H54 (cell line): Measurements from ENCODE around the gene GTF3C4.
A peak's percentile ranks its signal among the peaks of the same experiment; 100 is the strongest.

Experiments
- DNase-seq: peaks from one replicate; pipeline ENCODE4 v3.0.0; 2011; ENCODE audit warnings: low spot score, mixed read lengths; ENCODE audit not compliant: insufficient read length
- FAIRE-seq: peaks from 3 replicates; lab custom pipeline; 2011; peaks lifted over from hg19 to GRCh38; lab: Jason Lieb, UNC
- POLR2A ChIP-seq: IDR thresholded peaks from 2 replicates; pipeline ENCODE4 v1.6.1; 2011; ENCODE audit warnings: low read depth, mild to moderate bottlenecking, low read length

Gene GTF3C4

DNA sequence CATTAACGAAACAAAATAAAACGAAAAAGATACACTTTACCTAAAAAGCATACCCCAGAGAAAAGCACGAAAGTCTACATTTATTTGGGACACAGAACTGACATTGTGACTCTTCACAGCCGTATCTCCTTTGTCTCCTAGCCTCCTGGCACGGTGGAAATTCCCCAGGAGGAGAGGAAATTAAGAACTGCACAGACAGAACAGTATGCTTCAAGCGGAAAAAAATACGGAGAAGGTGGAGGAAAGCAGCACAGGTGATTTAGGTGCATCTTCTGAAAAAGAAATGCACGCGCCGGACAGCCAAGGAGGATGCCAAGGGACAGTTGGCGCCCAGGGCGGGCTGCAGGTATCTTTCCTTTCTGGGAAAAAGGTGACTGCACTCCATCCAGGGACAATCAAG is 32.5 kb upstream of the GTF3C4 start:
- DNase-seq (no peak), FAIRE-seq (no peak)
- no peak for TF ChIP-seq POLR2A

DNA sequence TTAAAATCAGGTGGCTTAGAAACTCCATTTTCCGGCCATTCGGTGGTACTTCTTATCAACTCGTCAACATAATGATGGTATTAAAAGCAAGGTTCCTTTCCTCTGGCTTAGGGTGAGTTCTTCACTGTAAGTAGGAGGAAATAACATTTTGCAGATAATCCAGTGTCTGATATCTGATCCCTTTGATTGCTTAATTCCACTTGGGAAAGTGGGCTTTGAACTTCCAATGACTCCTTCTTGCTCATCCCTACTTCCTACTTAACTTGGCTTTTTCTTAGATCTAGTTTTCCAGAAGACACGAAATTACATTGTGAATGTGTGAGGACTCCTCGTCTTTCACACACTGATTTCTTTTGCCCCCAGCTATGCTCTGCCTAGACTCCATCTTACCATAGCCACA is 32.0 kb upstream of the GTF3C4 start:
- no peak for FAIRE-seq
- no peak for TF ChIP-seq POLR2A
- DNase-seq, result no peak

DNA sequence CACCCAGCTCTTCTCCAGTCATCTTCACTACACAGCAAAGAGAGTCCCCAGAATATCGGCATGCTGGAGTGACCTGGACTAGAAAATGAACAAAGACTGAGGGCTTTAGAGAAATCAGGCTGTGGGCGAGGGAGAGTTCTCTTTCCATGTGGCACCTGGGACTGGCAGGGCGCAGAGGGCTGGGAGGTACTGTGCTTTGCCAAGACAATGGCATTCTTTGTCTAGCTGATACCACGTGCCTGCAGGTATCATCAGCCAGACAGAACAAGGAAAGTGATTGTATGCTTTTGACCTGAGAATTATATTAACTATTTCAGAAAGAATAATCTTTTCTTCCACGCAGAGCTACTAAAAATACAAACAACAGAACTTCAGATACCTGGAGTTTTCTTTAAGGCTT is 30.9 kb upstream of the GTF3C4 start:
- FAIRE-seq (no peak), DNase-seq (no peak)
- no peak for TF ChIP-seq POLR2A

DNA sequence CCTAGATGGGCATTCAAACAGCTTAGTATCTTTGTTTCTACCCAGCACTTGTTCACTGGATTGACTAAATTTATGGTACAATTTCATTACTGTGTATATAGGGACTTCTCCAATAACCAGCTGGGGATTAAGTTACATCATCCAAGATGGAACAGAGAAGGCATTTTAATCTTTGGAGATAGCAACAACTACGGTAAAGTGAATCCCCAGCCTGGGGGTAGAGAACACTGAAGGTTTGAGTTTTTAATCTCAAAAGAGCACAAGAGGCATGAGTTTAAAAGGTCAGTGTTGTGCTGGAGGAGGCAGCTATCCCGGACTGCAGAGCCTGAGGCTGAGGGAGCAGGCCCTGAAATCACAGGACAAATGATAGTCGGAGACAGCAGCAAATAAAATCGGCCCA is 29.0 kb upstream of the GTF3C4 start:
- no peak for TF ChIP-seq POLR2A
- DNase-seq (no peak), FAIRE-seq (no peak)

DNA sequence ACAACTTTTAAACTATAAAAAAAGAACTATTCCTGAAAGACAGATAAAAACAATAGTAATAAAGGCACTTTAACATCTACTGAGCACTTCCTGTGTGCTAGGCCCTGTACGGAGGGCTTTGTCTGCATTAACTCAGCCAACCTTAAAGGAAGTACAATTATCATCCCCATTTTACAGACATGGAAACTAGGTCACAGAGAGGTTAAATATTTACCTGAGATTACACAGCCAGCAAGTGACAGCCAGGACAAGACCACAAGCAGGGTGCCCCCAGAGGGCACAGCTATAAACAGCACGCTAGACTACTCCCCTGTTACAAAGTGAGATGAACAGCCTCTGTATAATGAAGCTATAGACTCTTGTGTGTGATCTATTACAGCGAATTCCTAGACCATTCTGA is 26.0 kb upstream of the GTF3C4 start:
- no peak for TF ChIP-seq POLR2A
- no peak for FAIRE-seq

DNA sequence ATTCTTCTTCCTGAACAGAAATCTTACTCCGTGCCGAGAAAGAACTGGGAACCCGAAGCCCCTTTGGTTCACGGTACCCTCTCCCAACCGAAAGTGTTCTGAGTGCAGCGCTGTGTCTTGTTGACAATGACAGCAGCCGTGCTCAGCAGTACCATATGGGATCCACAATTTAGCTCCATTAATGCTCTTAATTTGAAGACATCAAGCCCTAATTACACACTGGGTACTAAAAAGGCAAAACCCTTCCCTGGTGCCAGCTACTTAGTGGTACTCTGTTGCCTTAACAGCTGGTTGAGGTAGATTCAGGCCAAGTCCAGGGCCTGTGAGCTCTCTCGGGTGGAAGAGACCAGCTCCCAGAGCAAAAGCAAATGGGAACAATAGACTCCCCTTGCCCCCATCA is 25.0 kb upstream of the GTF3C4 start:
- DNase-seq (no peak), FAIRE-seq (no peak)
- TF ChIP-seq POLR2A, result no peak

More for the DNA sequence above, 26.0 kb upstream of the GTF3C4 start:
- DNase-seq, result peak; percentile 10

DNA sequence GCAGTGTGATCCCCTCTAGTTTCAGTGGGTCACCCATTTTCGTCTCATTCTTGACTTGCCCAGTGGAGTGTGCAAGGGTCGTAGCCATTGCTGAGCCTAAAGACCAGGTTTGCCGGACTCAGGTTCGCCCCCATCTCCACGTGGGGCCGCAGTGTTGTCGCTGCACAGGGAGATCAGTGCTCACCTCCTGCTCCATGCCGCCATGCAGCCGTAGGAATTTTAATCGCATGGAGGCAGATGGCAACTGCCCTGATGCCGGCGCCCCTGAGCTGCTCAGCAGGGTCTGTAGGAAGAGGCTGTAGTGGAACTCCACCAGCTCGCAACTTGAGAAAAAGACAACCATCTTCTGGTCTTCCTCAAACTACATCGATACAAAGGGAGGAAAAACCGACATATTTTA is 24.6 kb upstream of the GTF3C4 start:
- no peak for TF ChIP-seq POLR2A
- DNase-seq (no peak), FAIRE-seq (no peak)

DNA sequence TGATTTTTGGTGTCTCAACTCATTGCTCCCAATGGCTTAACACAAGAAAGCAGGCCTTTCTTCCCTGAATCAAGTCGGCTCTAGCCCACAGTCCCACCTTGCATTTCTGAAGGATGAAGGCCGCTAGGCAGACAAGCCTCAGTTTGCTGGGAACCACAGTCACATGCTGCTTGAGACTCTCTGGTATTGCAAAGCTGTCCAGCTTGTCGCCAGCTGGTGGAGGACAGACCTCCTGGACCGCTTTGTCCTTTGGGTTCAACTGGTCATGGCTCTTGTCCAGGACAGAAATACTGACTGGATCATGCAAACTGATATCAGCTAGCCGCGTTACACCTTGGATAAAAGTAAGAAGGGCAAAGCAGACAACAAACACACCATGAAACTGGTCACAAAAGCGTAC is 23.5 kb upstream of the GTF3C4 start:
- FAIRE-seq (no peak), DNase-seq (no peak)
- TF ChIP-seq POLR2A, result no peak

DNA sequence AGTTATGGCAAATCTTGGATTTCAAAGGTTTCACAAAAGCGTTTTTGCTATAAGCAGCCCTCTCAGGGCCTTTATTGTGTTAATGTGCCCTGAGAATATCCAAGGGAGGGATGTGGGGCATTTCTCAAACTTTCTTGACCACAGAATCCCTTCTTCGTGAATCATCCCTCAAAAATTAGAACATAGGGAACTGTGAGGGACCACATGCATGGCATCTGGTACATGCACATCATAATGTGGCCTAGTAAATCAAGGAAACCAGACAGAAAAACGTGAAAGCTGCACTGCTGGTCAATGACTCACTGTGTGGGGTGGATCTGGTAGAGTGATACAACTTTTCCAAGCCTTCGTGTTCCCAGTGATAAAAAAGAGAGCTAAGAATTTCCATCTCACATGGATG is 22.9 kb upstream of the GTF3C4 start:
- DNase-seq, result peak; percentile 78
- TF ChIP-seq POLR2A, result no peak
- FAIRE-seq, result peak; percentile 99

DNA sequence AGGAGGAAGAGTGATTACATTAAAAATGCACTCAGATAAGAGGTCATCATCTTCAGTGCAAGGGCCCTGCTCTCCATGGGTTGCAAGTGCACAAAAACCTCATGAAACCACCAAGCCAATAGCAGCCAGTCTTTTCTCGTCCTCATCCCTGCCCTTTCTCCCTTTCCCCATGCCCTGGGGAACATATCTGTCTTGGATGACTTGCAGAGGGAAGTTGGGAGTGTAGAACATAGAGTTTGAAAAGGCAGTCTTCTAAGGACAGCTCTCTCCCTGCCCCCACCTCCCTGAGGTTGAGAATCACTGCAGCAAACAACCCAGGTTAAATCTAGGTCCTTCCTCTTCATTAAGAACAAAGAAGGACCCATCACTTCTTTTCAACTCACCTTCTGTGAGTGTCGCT is 22.5 kb upstream of the GTF3C4 start:
- no peak for TF ChIP-seq POLR2A
- FAIRE-seq (no peak), DNase-seq (no peak)

DNA sequence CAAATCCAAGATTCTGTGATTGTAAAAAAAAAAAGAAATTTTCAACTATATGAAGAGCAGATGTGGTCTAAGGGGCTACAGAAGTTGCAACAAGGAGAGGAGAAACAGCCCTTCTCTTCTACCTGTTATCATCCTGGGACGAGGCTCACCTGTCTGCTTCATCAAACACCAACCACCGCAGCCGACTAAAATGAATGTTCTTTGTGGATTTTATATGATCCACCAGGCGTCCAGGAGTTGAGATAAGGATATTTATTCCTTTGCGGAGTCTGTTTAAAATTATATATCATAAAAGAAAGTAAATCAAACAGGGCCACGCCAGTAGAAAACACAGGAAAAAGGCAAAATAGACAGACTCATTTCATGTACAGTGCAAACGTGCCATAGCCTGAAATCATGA is 22.0 kb upstream of the GTF3C4 start:
- no peak for TF ChIP-seq POLR2A
- FAIRE-seq (no peak), DNase-seq (no peak)

DNA sequence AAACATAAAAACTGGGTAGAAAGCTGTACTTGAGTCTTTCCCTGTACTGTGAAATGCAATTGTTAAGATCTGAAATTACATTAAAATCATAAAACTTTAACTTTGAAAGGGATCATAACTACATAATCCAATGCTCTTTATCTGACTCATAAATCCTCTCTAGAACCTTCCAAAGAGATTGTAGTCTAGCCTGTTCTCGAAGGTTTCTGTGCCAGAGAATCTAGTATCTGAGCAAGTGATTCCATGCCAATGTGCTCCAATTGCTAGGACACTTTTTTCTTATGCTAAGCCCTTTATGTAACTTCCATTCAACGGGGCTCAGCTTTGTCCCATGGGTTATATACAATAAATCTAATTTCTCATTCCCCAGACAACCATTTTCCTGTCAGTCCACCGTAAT is 21.6 kb upstream of the GTF3C4 start:
- DNase-seq, result no peak
- FAIRE-seq, result no peak
- TF ChIP-seq POLR2A, result no peak

DNA sequence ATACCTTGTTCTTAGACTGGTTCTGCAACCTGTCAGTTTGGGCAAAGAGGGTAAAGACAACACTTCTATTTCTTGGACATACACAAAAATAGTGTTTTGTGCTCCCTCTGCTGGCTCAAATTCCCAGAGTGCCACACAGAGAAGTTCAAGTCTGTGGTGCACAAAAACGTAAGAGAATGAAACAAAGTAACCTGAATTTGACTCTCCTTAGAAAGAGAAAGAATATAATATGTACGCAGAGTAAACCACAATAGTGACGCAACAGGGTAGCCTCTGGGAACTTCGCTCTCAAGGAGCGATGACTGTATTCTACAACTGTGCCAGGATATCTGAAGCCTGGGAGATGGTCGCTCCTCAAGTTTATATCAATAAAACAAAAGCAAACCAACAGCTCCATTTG is 19.0 kb upstream of the GTF3C4 start:
- TF ChIP-seq POLR2A, result no peak
- FAIRE-seq (peak; percentile 94), DNase-seq (peak; percentile 40)

DNA sequence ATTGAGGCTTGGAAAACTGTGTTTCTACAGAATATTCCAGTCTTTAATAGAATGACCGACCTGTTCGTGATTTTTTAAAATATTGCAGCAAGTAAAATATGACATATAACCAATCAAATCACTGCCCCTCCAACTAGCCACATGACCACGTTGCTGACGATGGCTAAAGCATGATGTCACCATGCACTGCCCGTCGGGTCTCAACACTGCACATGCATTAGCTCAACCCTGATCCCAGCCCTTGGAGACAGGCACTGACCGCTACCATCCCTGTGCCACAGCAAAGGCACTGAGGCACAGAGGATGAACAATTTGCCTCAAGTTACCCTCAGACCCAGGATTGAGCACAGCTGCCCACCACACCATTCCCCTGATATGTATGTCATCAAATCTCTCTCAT is 14.0 kb upstream of the GTF3C4 start:
- DNase-seq (no peak), FAIRE-seq (no peak)
- no peak for TF ChIP-seq POLR2A

DNA sequence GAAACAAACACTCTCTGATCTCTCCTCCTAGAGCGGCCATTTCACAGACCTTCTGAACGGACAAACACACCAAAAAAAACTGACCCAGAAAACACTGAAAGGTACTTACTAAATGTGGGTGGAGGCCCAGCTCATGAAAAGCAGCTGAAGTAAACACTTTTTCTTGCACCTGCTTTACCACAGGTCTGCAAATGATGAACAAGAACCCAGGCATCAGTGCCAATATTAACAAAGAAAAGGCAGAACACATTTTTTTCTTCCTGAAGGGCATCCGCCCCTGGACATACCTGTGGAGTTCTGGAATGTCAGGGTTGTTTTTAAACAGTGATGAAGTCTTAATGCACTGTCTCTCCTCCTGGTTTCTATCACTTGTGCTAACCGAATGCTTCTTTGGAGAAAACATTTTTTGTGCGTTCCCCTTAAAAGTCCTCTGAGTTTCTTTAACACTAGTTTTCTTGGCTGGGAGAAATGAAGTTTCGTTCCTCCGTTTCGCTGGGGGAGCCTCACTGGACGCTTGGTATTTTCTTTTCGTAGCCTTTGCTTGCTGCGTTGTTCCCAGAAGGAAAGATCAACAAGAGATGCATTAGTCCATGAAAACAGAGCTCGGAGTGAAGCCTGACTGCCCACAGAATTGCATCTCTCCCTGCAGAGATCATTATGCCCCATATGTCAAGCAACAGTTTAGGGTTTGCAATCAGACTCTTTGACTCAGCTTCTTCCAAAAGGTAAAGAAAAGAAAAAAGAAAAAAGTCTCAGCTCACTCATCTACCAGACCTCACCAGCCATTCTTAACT is 7.9 kb upstream of the GTF3C4 start:
- TF ChIP-seq POLR2A, result no peak
- no peak for FAIRE-seq
- no peak for DNase-seq

DNA sequence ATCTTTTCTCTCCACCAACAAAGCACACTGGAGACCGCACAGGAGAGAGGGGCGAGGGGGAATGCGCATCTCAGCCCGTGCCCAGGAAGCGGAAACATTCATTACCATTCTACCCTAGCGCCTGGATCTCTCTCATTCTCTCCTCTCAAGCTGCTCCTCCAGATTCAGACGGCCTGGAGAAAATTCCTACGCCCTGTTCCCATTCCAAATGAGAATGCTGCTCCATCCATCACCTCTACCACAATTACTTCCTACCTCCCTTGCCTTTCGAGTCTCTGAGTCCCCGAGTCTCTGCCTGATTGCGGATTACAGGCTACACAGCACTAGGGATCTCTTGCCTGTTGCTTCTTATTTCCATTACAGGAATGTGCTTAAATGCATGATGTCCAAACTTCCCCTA is 7.1 kb upstream of the GTF3C4 start:
- TF ChIP-seq POLR2A, result no peak
- DNase-seq (no peak), FAIRE-seq (no peak)
